D721Med (cell line): ENCODE results near the gene SMYD5.

Experiments
- DNase-seq: peaks from one replicate; pipeline ENCODE4 v3.0.0; 2011; ENCODE audit warnings: low spot score; ENCODE audit not compliant: insufficient read length
- FAIRE-seq: peaks from 2 replicates; lab custom pipeline; 2011; peaks lifted over from hg19 to GRCh38; lab: Jason Lieb, UNC
- CTCF ChIP-seq: IDR thresholded peaks from 2 replicates; pipeline ENCODE4 v1.5.1; 2012; ENCODE audit warnings: mild to moderate bottlenecking, control low read depth; ENCODE audit not compliant: insufficient read depth; ENCODE audit errors: missing control alignments

The SMYD5 gene

DNA sequence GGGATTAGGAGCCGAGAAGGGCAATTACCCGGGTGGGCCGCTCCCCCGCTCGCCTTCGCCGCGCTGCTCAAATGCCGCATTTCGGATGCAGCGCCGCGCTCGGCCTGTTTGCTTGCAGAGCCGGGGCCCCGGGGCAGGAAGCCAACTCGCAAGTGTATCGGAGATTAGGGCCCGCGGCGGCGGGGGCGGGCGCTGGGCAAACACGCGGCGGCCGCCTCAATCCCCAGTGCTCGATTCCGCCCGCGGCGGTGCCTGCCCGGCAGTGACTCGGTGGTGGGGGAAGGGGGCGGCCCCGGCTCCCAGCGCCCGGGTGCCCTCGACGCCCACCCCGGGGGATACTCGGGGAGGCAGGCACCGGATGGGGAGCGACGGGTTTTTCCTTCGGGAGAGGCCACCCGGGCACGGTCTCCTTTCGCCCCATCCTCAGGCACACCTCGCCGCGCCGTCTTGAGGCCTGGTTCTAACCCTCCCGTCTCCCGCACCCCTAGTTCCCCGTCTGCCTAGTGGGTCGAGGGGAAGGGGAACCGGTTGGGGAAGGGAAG lies 38.3 kb upstream of the SMYD5 start:
- peak; percentile 44 for DNase-seq
- TF ChIP-seq CTCF: no peak
- FAIRE-seq: no peak

DNA sequence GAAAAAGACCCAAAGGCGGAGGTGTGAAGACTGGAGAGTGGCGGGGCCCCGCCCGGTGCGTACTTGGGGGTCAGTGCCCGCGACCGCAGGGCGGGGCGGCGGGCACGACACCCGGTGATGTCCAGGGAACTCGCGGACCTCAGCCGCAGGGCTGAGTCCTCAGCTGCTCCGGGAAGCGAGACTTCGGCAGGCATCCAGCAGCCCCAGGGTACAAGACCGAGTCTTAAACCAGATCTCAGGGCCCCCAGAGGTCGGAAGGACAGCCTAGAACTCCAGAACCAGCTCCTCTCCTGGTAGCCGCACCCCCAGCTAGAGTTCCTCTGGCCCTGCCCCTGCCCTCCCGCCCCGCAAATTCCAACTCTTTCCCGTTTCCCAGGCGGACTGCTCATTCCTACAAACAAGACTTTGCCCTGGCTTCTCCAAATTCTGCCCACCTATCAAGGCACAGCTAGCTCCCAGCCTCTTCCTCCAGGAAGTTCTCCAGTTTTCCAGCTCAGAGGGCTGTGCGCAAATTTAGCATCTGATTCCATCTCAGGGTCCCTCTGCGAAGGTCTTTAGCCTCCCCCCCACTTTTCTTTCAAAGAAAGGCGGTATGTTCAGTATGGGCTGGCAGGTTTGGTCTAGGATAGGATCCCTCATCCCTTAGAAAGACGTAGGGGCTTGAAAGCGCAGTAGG lies 37.7 kb upstream of the SMYD5 start:
- FAIRE-seq (no peak), DNase-seq (peak; percentile 28)
- TF ChIP-seq CTCF: no peak

DNA sequence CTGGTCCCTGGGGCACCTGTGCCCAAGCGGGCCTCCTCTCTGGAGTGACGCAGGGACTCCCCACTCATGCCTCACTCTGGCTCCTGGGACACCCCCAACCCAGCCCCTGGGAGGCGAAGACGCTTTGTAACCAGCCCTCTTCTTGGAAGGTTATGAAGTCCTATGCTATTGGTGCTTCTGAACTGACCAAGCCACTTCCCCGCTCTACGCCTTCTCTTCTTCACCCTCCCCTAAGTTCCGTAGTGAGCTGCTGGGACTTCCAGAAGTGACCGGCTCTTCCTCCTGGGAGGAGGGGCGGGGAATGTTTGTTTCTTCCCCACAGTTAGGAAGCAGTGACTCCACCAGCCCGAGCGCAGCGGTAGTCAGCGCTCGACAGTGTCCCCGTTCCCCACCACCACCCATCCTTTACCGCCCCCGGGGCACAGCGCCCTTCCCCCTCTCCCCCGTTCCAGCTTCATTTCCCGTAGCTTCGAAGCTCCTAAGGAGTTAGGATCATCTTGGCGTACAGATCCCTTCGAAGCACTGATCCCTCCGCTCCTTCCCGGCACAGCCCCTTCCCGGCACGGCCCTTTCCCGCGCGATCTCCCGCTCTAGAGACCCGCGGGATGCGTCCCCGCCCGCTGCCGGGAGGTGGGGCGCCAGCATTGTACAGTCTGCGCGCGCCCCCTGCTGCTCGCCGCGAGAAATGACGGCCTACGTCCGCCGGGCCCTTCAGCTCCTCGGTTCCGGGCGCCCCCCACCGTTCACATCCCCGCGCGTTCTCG lies 37.0 kb upstream of the SMYD5 start:
- peak; percentile 94 for TF ChIP-seq CTCF
- DNase-seq (peak; percentile 93), FAIRE-seq (no peak)

GRCh38 chr2:73177645-73178255 lies 36.3 kb upstream of the SMYD5 start:
- no peak for DNase-seq
- no peak for TF ChIP-seq CTCF
- FAIRE-seq: no peak

GRCh38 chr2:73185965-73186364 lies 28.1 kb upstream of the SMYD5 start:
- no peak for TF ChIP-seq CTCF
- no peak for DNase-seq
- no peak for FAIRE-seq

DNA sequence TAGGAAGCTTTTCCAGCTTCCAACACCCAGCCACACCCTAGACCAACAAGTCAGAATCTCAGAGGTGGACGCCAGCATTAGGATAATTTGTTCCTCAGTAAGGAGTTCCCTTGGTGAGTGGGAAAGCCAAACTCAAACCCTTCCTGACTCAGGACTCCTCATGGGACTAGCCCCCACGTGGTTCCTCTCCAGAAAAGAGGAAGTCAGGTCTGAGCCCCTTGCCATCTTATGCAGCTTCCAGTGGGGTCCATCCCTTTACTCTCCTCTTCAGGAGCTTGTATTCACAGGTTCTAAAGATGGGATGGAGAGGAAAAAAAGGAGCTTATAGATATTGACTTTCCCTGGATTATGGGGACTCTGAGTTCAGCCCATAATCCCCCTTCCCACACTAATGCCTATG lies 26.5 kb upstream of the SMYD5 start:
- FAIRE-seq: no peak
- DNase-seq: peak; percentile 41
- TF ChIP-seq CTCF: no peak
